HepG2 (cell line): ENCODE results near the gene MARVELD3. TPM values are rescaled to one million over a fixed set of nuclear protein-coding genes. Genes with fewer than 3 reads are reported as not detected.

ENCODE experiments used
- CEBPZ ChIP-seq: IDR thresholded peaks from 2 replicates; pipeline ENCODE4 v1.6.1; 2012; ENCODE audit warnings: low read length, improper control_type of control experiment
- GABPA ChIP-seq, 2 experiments: IDR thresholded peaks; 2 replicates each; pipeline ENCODE4 v1.6.1; 2011 to 2016; ENCODE audit warnings: low read depth in 2 of 2, low read length in 1 of 2, missing biosample characterization in 1 of 2, missing genetic modification characterization in 1 of 2
- LRRFIP1 ChIP-seq: sonication (generic); formaldehyde crosslinking; conservative IDR thresholded peaks from 2 replicates; pipeline ENCODE4 v1.4.0; 2020; ENCODE audit warnings: missing genetic modification reagents
- MBNL3 ChIP-seq: fragments of 250-450 bp; sonication (Bioruptor Pico); conservative IDR thresholded peaks from 2 replicates; pipeline ENCODE4 v1.8.0; 2022; ENCODE audit warnings: mild to moderate bottlenecking, inconsistent platforms
- PBX2 ChIP-seq: IDR thresholded peaks from 2 replicates; pipeline ENCODE4 v1.6.1; 2016; ENCODE audit warnings: control low read depth
- PHF21A ChIP-seq: sonication (generic); formaldehyde crosslinking; IDR thresholded peaks from 2 replicates; pipeline ENCODE4 v1.5.0; 2020; ENCODE audit warnings: mild to moderate bottlenecking, missing genetic modification reagents
- RBAK ChIP-seq: sonication (generic); formaldehyde crosslinking; IDR thresholded peaks from 2 replicates; pipeline ENCODE4 v1.5.1; 2020; ENCODE audit warnings: mild to moderate bottlenecking, missing genetic modification reagents
- TRIM22 ChIP-seq: fragments of 450-650 bp; IDR thresholded peaks from 2 replicates; pipeline ENCODE4 v1.6.1; 2017
- XBP1 ChIP-seq: sonication (generic); formaldehyde crosslinking; IDR thresholded peaks from 2 replicates; pipeline ENCODE4 v1.5.0; 2020; ENCODE audit warnings: missing genetic modification reagents
- ZBTB7B ChIP-seq: sonication (generic); formaldehyde crosslinking; IDR thresholded peaks from 2 replicates; pipeline ENCODE4 v1.4.0; 2020; ENCODE audit warnings: missing genetic modification reagents
- ZNF724P ChIP-seq: sonication (generic); formaldehyde crosslinking; IDR thresholded peaks from 2 replicates; pipeline ENCODE4 v1.8.0; 2022; ENCODE audit warnings: missing genetic modification reagents, borderline replicate concordance
- ZSCAN22 ChIP-seq: sonication (generic); formaldehyde crosslinking; IDR thresholded peaks from 2 replicates; pipeline ENCODE4 v1.4.0; 2020; ENCODE audit warnings: mild to moderate bottlenecking, missing genetic modification reagents
- polyA plus RNA-seq, 8 experiments: library from polyadenylated mRNA; depleted of rRNA in 3 of 8; stranded (reverse) in 7 of 8; unstranded in 1 of 8; fragments of >200 nt; fragmentation: Illumina TruSeq in 4 of 8; extraction: Trizol in 4 of 8; gene quantifications; 2 replicates each; pipeline versions ENCODE4 v1.2.1 to v1.2.3, GENCODE V29; 2011 to 2016; ENCODE audit warnings: low read depth in 4 of 8, missing spikeins in 1 of 8, mixed read lengths in 1 of 8; ENCODE audit not compliant: insufficient read depth in 1 of 8
- total RNA-seq, 5 experiments: library from RNA; depleted of rRNA; stranded (reverse); fragments of >200 nt; fragmentation: Illumina TruSeq; extraction: Trizol; gene quantifications; 2 replicates each; pipeline ENCODE4 v1.2.3, GENCODE V29; 2016; ENCODE audit warnings: low read depth in 1 of 5
- TF ChIP-seq, protein P1 (sequence below): sonication (generic); formaldehyde crosslinking; IDR thresholded peaks from 2 replicates; pipeline ENCODE4 v1.5.1; 2020; ENCODE audit warnings: missing genetic modification reagents, mild to moderate bottlenecking, borderline replicate concordance
- TF ChIP-seq, protein P2 (sequence below): sonication (generic); formaldehyde crosslinking; IDR thresholded peaks from 2 replicates; pipeline ENCODE4 v1.8.1; 2022; ENCODE audit warnings: low read depth, mild to moderate bottlenecking, missing genetic modification reagents

The MARVELD3 gene
- total and polyA plus RNA-seq, 2 of the 13 experiments (the other 11 are each of a cell fraction or from before 2014, with no cell fraction given): 4.8 to 5.6 TPM

DNA sequence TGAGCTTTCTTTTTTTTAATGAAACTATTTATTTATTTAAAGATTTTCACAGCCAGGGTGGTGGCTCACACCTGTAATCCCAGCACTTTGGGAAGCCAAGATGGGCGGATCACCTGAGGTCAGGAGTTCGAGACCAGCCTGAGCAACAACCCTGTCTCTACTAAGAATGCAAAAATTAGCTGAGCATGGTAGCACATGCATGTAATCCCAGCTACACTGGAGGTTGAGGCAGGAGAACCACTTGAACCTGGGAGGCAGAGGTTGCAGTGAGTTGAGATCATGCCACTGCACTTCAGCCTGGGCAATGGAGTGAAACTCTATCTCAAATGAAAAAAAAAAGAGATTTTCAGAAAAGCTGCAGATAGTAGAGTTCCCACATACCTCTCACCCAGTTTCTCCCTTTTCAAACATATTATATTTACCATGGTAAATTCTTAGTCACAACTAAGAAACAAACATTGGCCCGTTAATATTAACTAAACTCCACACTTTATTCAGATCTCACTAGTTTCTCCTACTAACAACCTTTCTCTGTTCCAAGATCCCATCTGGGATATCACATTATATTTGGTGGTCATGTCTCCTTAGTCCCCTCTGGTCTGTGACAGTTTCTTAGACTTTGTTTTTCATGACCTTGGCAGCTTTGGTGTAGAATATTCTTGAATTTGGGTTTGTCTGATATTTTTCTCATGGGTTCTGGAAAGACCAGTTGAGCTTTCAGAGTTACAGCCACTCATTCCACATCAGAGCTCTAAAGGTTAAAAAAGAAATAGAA lies 41.3 kb upstream of the MARVELD3 start (continued):
- TF ChIP-seq MBNL3 (no peak), PHF21A (CRISPR knock-in tag) (no peak; the same call in 1 of the 2 replicates), ZBTB7B (CRISPR knock-in tag) (no peak), GABPA (IDR thresholded peaks at IDR 0.05; ENCODE audit: low read depth, low read length) (no peak), GABPA (CRISPR knock-in tag; IDR thresholded peaks at IDR 0.05; ENCODE audit: low read depth) (no peak), RBAK (CRISPR knock-in tag) (no peak), TRIM22 (no peak), ZSCAN22 (CRISPR knock-in tag) (no peak), PBX2 (CRISPR knock-in tag) (no peak), CEBPZ (no peak), XBP1 (CRISPR knock-in tag) (peak; percentile 25; the same call in 1 of the 2 replicates), LRRFIP1 (no peak), ZNF724P (no peak)
- TF ChIP-seq, protein P1, sequence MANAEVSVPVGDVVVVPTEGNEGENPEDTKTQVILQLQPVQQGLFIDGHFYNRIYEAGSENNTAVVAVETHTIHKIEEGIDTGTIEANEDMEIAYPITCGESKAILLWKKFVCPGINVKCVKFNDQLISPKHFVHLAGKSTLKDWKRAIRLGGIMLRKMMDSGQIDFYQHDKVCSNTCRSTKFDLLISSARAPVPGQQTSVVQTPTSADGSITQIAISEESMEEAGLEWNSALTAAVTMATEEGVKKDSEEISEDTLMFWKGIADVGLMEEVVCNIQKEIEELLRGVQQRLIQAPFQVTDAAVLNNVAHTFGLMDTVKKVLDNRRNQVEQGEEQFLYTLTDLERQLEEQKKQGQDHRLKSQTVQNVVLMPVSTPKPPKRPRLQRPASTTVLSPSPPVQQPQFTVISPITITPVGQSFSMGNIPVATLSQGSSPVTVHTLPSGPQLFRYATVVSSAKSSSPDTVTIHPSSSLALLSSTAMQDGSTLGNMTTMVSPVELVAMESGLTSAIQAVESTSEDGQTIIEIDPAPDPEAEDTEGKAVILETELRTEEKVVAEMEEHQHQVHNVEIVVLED (CRISPR knock-in tag): peak; percentile 3; the same call in 1 of the 2 replicates
- TF ChIP-seq, protein P2, sequence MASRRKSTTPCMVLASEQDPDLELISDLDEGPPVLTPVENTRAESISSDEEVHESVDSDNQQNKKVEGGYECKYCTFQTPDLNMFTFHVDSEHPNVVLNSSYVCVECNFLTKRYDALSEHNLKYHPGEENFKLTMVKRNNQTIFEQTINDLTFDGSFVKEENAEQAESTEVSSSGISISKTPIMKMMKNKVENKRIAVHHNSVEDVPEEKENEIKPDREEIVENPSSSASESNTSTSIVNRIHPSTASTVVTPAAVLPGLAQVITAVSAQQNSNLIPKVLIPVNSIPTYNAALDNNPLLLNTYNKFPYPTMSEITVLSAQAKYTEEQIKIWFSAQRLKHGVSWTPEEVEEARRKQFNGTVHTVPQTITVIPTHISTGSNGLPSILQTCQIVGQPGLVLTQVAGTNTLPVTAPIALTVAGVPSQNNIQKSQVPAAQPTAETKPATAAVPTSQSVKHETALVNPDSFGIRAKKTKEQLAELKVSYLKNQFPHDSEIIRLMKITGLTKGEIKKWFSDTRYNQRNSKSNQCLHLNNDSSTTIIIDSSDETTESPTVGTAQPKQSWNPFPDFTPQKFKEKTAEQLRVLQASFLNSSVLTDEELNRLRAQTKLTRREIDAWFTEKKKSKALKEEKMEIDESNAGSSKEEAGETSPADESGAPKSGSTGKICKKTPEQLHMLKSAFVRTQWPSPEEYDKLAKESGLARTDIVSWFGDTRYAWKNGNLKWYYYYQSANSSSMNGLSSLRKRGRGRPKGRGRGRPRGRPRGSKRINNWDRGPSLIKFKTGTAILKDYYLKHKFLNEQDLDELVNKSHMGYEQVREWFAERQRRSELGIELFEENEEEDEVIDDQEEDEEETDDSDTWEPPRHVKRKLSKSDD (CRISPR knock-in tag): no peak
